Superior temporal gyrus (tissue), 1 donor: Measurements from ENCODE around the gene MACROD2.

Source experiments
- DNase-seq: peaks from one replicate; pipeline ENCODE4 v3.0.0-alpha.2; 2016; ENCODE audit errors: extremely low spot score

MACROD2 gene

GRCh38 chr20:15658295-15658694 lies 1663.0 kb downstream of the MACROD2 start:
- DNase-seq, result peak; percentile 69

GRCh38 chr20:15673206-15673605 lies 1677.9 kb downstream of the MACROD2 start:
- no peak for DNase-seq

- DNase-seq, result no peak
Observed at GRCh38 chr20:15674253-15675060, 1679.1 kb downstream of the MACROD2 start.

GRCh38 chr20:15675061-15675514 lies 1679.8 kb downstream of the MACROD2 start:
- DNase-seq, result no peak

- no peak for DNase-seq
Observed at GRCh38 chr20:15675813-15676484, 1680.6 kb downstream of the MACROD2 start.

GRCh38 chr20:15676815-15677214 lies 1681.5 kb downstream of the MACROD2 start:
- DNase-seq, result no peak

- no peak for DNase-seq
Observed at GRCh38 chr20:15682690-15683089, 1687.4 kb downstream of the MACROD2 start.

GRCh38 chr20:15692570-15692969 lies 1697.3 kb downstream of the MACROD2 start:
- DNase-seq, result no peak

GRCh38 chr20:15699431-15700146 lies 1704.3 kb downstream of the MACROD2 start:
- no peak for DNase-seq

- DNase-seq, result no peak
Observed at GRCh38 chr20:15700147-15700765, 1704.9 kb downstream of the MACROD2 start.

GRCh38 chr20:15702161-15702560 lies 1706.8 kb downstream of the MACROD2 start:
- no peak for DNase-seq

- DNase-seq, result no peak
Observed at GRCh38 chr20:15703171-15703911, 1708.0 kb downstream of the MACROD2 start.

GRCh38 chr20:15705975-15706374 lies 1710.7 kb downstream of the MACROD2 start:
- no peak for DNase-seq

GRCh38 chr20:15706719-15707118 lies 1711.4 kb downstream of the MACROD2 start:
- DNase-seq, result no peak

- no peak for DNase-seq
Observed at GRCh38 chr20:15708984-15709598, 1713.8 kb downstream of the MACROD2 start.

- no peak for DNase-seq
Observed at GRCh38 chr20:15710636-15711035, 1715.3 kb downstream of the MACROD2 start.

GRCh38 chr20:15711177-15711576 lies 1715.9 kb downstream of the MACROD2 start:
- DNase-seq, result no peak

GRCh38 chr20:15716256-15716655 lies 1720.9 kb downstream of the MACROD2 start:
- DNase-seq, result no peak

- no peak for DNase-seq
Observed at GRCh38 chr20:15726416-15726815, 1731.1 kb downstream of the MACROD2 start.

- no peak for DNase-seq
Observed at GRCh38 chr20:15734052-15734451, 1738.7 kb downstream of the MACROD2 start.

- no peak for DNase-seq
Observed at GRCh38 chr20:15739035-15739434, 1743.7 kb downstream of the MACROD2 start.
